ENCODE results near the gene AFG1L.

AFG1L gene

DNA sequence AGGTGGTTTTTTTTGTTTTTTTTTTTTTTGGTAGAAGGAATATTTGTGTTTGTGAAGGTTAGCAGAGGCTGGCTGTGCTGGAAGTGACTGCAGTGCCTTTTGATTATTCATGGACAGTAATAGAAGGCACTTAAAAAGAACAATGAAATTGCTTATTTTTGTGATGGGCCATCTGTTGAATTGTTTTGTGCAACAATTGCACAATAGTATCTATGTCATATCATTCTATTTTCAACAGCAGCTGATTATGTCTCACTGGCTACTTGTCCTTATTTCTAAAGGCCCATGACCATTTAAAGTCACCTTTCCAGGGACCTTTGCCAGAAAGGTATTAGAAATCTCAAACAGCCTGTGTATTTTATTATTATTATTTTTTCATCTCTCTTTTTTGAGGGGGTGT is 70.6 kb downstream of the AFG1L start:
- Histone ChIP-seq H2AFZ (ENCODE audit: low read depth, low read length) (no peak overlapping the region), H4K20me1 (ENCODE audit: insufficient read depth, low read length) (no peaks in the 10 kb centered on the region), H3K4me2 (ENCODE audit: insufficient read depth, low read length) (no peak overlapping the region), H3K9me3 (ENCODE audit: insufficient read depth, low read length, severe bottlenecking) (no peaks in the 10 kb centered on the region), H3K9ac (ENCODE audit: low read depth, low read length) (no peak overlapping the region), H3K79me2 (ENCODE audit: insufficient read depth, low read length) (no peaks in the 10 kb centered on the region), H3K27ac (ENCODE audit: low read length) (no peak overlapping the region), H3K36me3 (ENCODE audit: insufficient read depth, low read length) (peaks cover 1% of the 10 kb centered on the region; the same call in 1 of the 2 replicates), H3K4me3 (ENCODE audit: low read depth in 1 of 2, low read length in 2 of 2) (no peak overlapping the region), H3K27me3 (ENCODE audit: insufficient read depth, low read length, poor library complexity) (no peaks in the 10 kb centered on the region), H3K4me1 (ENCODE audit: insufficient read depth, low read length) (no peaks in the 10 kb centered on the region)
- ATAC-seq (ENCODE audit: insufficient read depth, low read depth) (no peak), DNase-seq (no peak)
- no peak for TF ChIP-seq EZH2 (IDR thresholded peaks at IDR 0.05; ENCODE audit: borderline replicate concordance, low read depth, low read length, severe bottlenecking)
- TF ChIP-seq, protein P1, sequence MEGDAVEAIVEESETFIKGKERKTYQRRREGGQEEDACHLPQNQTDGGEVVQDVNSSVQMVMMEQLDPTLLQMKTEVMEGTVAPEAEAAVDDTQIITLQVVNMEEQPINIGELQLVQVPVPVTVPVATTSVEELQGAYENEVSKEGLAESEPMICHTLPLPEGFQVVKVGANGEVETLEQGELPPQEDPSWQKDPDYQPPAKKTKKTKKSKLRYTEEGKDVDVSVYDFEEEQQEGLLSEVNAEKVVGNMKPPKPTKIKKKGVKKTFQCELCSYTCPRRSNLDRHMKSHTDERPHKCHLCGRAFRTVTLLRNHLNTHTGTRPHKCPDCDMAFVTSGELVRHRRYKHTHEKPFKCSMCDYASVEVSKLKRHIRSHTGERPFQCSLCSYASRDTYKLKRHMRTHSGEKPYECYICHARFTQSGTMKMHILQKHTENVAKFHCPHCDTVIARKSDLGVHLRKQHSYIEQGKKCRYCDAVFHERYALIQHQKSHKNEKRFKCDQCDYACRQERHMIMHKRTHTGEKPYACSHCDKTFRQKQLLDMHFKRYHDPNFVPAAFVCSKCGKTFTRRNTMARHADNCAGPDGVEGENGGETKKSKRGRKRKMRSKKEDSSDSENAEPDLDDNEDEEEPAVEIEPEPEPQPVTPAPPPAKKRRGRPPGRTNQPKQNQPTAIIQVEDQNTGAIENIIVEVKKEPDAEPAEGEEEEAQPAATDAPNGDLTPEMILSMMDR (IDR thresholded peaks at IDR 0.05; ENCODE audit: borderline replicate concordance, extremely low read depth, low read length, poor library complexity, severe bottlenecking), result no peak

DNA sequence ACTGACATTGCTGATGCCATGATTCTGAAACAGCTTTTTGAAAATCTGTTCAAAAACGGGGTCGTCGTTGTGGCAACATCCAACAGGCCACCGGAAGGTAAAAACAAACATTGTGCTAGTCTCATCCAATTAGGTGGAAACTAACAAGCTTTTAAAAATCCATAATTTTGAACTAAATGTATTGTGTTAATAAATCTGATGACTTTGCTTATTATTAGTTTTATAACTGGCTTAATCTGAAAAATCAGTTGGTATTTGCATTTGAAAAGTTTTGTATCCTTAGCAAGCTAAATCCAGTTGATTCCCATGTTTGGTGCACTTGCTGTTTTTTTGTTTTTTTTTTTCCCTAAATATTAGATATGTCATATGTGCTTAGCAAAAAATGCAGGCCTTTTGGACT is 71.4 kb downstream of the AFG1L start:
- Histone ChIP-seq H3K79me2 (ENCODE audit: insufficient read depth, low read length) (no peaks in the 10 kb centered on the region), H3K4me3 (ENCODE audit: low read depth in 1 of 2, low read length in 2 of 2) (no peak overlapping the region), H3K27ac (ENCODE audit: low read length) (no peak overlapping the region), H4K20me1 (ENCODE audit: insufficient read depth, low read length) (no peaks in the 10 kb centered on the region), H2AFZ (ENCODE audit: low read depth, low read length) (no peak overlapping the region), H3K4me2 (ENCODE audit: insufficient read depth, low read length) (no peak overlapping the region), H3K9ac (ENCODE audit: low read depth, low read length) (no peak overlapping the region), H3K4me1 (ENCODE audit: insufficient read depth, low read length) (no peaks in the 10 kb centered on the region), H3K9me3 (ENCODE audit: insufficient read depth, low read length, severe bottlenecking) (no peaks in the 10 kb centered on the region), H3K27me3 (ENCODE audit: insufficient read depth, low read length, poor library complexity) (no peaks in the 10 kb centered on the region), H3K36me3 (ENCODE audit: insufficient read depth, low read length) (no peaks in the 10 kb centered on the region)
- no peak for TF ChIP-seq EZH2 (IDR thresholded peaks at IDR 0.05; ENCODE audit: borderline replicate concordance, low read depth, low read length, severe bottlenecking)
- TF ChIP-seq, protein P1 (IDR thresholded peaks at IDR 0.05; ENCODE audit: borderline replicate concordance, extremely low read depth, low read length, poor library complexity, severe bottlenecking), result no peak
- DNase-seq, result no peak
- no peak for ATAC-seq (ENCODE audit: insufficient read depth, low read depth)

DNA sequence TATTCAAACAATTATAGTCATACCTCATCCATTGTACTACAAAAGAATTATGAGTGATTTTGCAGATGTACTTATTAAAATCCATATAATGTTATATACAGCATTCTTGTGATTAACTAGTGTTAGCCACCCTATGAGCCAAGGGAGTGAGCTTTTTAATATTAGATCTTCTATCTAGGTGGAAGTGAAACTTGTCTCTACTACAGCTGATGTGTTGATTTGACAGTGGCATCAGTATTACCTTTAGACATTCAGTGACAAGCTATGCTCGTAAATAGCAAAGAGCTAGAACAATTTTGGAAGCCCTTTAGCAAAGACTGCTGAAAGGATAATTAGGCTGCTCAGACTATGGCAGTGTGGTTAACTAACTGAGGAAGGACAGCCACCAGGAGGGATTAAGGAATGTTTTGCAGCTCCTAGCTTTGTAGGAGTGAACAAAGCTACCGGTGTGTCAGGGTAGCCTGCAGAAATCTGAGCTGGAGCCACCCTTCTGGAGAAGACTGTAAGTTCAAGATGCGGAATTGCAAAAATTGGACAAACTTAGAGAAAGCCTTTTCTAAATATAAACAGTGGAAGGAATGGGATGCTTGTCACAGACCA is 73.7 kb downstream of the AFG1L start:
- Histone ChIP-seq H3K79me2 (ENCODE audit: insufficient read depth, low read length) (no peaks in the 10 kb centered on the region), H3K9ac (ENCODE audit: low read depth, low read length) (no peak overlapping the region), H3K4me1 (ENCODE audit: insufficient read depth, low read length) (no peaks in the 10 kb centered on the region), H3K27me3 (ENCODE audit: insufficient read depth, low read length, poor library complexity) (no peaks in the 10 kb centered on the region), H4K20me1 (ENCODE audit: insufficient read depth, low read length) (no peaks in the 10 kb centered on the region), H3K36me3 (ENCODE audit: insufficient read depth, low read length) (no peaks in the 10 kb centered on the region), H3K4me2 (ENCODE audit: insufficient read depth, low read length) (no peak overlapping the region), H3K9me3 (ENCODE audit: insufficient read depth, low read length, severe bottlenecking) (no peaks in the 10 kb centered on the region), H3K4me3 (ENCODE audit: low read depth in 1 of 2, low read length in 2 of 2) (no peak overlapping the region), H3K27ac (ENCODE audit: low read length) (no peak overlapping the region), H2AFZ (ENCODE audit: low read depth, low read length) (no peak overlapping the region)
- DNase-seq (no peak), ATAC-seq (ENCODE audit: insufficient read depth, low read depth) (no peak)
- TF ChIP-seq, protein P1 (IDR thresholded peaks at IDR 0.05; ENCODE audit: borderline replicate concordance, extremely low read depth, low read length, poor library complexity, severe bottlenecking), result no peak
- no peak for TF ChIP-seq EZH2 (IDR thresholded peaks at IDR 0.05; ENCODE audit: borderline replicate concordance, low read depth, low read length, severe bottlenecking)
